Superior temporal gyrus (tissue), 1 donor: ENCODE results near the gene TEX101.
A peak's percentile ranks its signal among the peaks of the same experiment; 100 is the strongest.

ENCODE experiments used
- DNase-seq: peaks from one replicate; pipeline ENCODE4 v3.0.0-alpha.2; 2016; ENCODE audit errors: extremely low spot score

Gene TEX101

DNA sequence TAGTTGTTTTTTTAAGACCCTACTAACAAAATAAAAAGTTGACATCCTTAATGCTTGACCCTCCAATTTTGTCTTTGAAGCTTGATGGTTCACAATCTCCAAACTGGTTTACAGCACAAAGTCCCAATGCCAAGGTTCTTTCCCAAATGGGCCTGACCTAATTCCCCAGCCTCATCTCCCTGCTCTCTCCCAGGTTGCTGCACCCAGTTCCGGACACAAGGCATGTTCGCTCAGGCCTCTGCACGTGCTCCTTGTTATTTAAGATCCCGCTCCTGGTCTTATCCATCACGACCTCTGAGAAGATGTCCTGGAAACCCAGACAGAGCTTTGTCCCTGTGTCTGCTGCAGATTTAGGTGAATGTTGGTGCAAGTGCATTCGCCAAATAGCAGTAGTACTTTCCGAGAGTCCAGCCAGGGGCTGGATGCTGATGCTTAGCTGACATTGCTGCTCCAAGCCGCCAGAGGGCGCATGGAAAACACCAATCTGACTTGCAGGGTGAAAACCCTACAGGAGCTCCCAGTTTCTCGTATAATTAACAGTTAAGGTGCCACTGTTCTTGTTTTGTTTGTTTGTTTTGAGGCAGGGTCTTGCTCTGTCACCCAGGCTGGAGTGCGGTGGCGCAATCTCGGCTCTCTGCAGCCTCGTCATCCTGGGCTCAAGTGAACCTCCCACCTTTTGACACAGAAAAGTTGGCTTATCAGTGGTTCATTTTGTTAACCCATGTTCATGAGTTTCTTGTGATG, 32.2 kb downstream of the TEX101 start:
- peak; percentile 94 for DNase-seq

DNA sequence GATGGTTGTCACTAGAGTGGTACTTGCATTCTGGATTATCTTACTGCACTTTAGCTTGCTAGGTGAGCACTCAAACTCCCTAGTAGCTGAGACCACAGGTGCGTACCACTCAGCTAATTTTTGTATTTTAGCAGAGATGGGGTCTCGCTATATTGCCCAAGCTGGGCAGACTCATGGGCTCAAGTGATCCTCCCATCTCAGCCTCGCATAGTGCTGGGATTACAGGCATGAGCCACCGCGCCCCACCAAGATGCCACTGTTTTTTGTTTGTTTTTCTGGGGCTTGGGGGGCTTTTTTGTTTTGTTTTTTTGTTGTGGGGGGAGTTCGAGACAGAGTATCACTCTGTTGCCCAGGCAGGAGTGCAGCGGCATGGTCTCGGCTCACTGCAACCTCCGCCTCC, 33.0 kb downstream of the TEX101 start:
- DNase-seq: no peak

DNA sequence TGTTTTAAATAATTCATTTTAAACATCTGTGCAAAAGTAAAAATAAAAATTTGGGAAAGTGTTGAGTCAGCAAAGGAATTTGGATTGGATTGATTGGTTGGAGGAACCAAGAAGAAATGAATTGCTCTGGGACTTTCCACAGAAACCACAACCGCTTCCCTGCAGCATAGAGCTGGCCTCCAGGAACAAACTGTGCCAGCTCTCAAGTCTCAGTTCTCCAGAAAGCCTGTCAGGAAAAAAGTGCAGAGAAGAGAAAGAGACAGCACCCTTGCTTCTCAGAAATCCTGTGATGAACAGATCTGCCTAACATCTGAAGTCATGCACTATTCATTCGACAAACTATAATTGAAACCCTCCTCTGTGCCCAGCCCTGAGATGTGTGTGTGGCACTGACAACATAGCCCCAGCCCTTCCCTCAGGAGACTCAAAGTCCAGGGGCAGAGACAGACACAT, 35.9 kb downstream of the TEX101 start:
- no peak for DNase-seq

DNA sequence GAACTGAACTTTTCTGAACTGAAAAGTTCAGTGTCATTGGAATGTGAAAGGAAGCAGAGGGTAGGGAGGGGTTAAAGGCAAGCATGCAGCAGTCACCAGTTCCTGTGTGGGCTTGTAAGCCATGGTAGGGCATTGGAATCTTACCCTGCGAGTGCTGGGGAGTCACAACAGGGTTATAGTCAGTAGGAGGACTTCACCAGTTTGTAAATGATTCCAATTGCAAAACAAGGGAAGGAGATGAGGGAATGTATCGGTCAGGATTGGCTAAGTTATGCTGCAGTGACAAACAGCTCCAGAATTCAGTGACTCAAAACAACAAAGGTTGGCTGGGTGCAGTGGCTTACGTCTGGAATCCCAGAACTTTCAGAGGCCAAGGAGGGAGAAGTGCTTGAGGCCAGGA, 37.9 kb downstream of the TEX101 start:
- no peak for DNase-seq

DNA sequence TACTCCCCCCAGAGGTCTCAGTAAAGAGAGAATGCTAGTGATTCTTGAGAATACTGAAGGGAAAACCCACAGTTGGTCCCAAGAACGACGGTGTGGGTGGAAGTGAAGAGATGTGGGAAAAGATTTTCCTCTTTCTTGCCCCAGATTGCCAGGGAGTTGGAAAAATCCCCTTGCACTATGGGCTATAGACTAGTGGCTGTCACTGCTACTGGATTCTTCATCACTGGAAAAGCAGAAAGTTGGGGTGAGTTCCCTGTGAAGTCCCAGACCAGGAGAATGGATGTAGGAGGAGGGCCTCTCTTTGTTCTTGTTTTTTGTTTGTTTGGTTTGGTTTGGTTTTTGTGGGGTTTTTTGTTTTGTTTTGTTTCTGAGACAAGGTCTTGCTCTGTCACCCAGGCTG, 39.3 kb downstream of the TEX101 start:
- no peak for DNase-seq

DNA sequence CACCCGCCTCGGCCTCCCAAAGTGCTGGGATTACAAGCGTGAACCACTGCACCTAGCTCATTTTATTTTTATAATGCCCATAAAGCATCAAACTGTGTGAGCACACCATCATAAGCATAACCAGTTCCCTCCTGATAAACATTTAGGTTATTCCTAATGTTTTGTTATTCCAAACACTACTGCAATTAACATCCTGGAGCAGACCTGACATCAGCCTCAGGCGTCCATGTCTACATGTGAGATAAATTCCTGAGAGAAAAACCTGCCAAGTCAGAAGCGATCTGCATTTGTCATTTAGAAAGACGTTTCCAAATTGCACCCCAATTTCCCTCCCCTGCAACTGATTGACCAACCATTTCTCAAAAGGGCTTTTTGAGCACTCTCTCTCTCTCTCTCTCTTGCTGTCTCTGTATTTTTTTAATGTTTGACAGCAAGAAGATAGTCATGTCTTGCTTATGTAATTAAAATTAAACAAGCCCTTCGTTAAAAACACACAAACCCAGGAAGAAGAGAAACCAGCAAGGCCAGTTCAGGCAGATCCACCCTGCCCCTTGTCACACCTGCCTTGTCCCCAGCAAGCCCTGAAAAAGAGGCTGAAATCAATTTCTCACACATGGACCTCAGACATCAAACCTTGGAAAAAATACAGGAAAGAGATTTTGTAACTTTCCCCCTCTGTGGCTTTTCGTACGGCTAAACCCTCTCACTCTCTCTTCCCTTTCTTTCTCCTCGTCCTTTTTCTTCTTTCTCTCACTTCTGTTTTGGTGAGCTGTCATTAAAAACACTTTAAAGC, 40.8 kb downstream of the TEX101 start:
- no peak for DNase-seq

DNA sequence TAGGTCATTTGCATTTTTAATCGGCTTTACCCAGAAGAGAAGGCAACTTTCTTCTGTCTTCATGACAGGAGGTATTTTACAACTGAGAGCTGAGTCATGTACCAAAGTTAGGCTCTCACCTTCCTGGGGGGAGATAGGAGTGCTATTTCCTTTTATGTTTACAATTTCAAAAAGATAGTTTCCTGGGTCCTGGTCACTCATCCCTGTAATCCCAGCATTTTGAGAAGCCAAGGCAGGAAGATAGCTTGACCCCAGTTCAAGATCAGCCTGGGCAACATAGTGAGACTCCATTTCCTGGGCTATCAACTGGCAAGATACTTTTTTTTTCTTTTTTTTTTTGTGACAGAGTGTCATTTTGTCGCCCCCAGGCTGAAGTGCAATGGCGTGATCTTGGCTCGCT, 43.1 kb downstream of the TEX101 start:
- DNase-seq: no peak

DNA sequence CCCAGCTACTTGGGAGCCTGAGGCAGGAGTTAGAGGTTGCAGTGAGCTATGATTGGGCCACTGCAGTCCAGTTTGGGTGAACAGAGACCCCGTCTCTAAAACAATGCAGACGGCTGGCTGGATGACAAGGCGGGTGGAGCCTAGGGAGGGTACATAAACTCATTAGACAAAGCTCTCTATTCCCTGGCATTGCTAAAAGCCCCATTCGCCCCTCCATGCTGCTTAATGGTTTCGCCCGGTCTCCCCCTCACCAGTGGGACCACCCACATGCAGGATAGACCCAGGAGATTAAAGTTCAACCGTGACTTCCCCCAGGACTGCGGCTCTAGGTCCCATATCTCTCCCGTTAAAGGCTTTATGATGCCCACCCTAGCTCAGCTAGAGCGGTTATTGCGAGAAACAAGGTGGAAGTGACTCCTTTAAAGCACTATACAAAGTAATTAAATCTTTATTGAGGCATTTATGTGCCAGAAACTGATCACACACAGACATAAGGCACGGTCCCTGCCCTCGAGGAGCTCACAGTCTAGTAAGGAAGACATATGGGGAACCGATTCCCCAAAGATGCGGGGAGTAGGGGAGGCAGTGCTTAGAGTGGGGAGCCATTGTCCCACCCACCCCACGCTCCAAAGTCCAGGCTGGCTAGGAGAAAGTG, 45.8 kb downstream of the TEX101 start:
- no peak for DNase-seq

DNA sequence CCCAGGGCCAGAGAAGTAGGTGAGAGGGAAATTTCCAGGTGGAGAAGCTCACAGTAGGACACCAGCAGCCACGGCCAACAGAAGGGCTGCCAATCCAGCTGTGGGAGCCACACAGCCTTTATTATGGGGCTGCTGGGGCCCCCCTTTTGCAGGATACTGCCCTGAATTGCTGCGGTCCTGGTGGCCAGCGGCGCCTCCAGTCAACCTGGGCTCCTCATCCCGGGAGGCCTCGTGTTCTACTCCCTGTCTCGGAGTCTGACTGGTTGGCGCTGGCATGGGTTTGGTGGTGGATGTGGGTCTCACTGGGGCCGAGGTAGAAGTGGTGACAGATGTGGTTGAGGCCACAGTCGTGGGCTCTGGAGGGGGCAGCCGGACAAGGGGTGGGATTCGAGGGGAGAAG, 46.6 kb downstream of the TEX101 start:
- DNase-seq: no peak

DNA sequence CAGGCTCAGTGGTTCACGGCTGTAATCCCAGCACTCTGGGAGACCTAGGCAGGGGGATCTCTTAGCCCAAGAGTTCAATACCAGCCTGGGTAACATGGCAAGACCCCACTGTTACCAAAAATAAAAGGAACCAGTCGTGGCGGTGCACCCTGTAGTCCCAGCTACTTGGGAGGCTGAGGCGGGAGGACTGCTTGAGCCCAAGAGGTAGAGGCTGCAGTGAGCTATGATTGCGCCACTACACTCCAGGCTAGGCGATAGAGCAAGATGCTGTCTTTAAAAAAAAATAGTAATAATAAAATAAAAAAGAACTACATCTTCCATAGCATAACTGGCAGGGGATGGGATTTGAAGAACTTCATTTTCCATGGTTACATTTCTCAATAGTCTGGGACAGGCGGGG, 47.7 kb downstream of the TEX101 start:
- no peak for DNase-seq

DNA sequence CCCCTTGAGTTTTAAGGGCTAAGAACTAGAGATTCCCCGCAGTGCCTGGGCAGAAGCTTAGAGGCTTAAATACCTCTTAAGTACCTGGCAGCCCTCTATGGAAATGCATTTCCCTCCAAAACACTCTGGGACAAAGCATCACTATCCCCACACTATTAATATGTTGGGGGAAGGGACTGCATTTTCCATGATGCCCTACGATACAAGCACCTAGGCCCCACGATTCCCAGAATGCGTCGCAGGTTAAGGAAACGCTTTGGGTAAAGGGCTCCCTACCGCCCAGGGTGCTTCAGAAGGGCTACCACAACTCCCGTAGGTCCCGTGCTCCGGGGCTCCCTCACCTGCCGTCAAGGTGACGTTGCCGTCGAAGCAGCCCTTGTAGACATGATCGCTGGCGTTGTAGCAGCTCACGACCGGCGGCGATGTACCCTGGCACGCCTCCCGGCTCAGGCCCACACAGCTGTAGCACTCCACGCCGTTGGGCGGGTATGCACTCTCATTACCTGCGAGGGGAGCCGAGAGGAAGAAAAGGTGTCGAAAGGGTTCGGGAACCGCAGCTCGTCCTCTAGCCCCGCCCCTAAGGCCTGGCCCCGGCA, 48.2 kb downstream of the TEX101 start:
- no peak for DNase-seq

DNA sequence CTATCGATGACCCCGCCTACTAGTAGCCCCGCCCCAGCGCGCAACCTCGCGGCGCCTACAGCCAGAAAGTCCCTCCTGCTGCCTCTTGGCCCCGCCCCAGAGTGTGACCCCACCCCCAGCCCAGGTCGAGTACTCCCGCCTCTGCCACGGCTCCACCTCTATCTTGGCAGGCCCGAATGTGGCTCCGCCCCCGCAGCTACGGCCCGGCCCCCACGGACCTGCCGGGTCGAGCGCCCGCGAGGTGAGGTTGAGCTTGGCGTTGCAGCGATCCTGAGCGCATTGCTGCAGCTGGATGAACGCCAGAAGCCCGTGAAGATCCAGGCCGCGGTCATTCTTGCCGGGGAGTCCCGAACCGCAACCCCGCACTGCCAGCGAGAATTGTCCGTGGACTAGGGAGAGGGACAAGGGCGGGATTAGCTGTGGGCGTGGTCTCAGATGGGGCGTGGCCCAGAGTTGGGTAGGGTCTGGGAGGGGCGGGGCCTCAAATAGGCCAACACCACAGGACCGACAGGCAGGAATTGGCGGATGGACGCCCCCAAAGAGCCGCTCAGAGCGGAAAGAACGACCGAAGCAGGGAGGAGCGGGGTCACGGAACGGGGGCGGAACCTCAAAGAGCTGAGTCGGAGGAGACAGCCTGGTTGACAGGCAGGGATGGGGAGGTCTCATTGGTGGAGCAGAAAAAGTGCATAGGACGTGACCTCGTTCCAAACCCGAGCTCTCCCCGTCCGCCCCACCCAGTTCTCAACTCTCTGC, 48.9 kb downstream of the TEX101 start:
- peak; percentile 84 for DNase-seq

DNA sequence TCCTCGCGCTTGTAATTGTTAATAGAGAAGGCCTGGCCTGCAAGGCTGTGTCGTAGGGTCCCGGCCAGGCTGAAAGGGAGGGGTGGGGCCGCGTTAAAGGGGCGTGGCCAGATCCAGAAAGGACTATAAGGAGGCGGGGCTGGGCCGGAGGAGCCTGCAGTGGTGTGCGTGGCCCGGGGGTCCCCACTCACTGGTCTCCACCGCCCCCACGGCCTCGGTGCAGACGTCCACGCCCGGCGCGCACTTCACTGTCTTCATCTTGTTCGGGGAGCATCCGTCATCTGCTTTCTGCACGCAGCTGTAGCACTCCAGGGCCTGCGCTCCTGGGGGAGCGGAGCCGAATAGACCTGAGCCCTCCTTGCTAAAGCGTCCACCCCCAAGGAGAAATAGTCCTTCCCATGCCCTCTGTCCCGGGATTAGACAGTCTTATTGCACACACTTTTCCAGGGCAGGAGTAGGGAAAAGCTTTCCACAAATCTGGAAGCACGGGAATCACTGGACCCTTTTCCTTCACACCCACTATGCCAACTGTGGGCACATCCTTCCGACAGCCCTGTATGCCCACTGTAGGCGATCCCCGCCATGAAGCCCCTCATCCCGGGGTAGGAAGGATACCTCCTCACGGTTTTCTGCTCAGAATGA, 49.6 kb downstream of the TEX101 start:
- no peak for DNase-seq

DNA sequence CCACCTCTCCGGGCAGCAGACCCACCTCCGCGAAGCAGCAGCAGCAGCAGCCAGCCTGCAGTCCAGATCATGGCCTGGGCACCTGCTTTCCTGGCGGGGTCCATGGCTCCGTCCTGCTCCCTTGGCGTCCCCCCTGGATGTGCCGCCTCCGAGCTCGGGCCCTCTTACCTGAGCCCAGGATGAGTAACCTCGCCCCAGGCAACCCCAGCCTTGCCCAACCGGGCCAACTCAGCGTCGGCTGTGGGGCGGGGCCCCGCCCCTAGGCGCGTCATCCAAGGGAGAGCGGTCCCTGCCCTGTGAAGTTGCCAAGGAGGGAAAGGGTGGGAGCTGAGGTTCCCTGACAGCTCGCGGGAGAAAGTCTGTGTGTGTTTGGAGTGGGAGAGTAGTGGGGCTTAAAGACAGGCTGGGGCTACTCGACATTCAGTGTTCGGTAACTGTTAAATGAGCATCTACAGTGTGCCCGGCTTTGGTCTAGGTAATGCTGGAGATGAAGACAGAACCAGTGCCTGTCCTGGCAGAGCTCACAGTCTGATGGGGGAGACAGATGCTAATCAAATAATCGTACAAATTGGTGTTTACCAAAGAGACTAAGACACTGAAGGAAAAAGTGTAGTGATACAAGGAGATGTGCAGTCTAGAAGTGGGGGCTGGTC, 50.9 kb downstream of the TEX101 start, which contains the start of gene LYPD3:
Gene LYPD3, minus strand, starts transcription at position 141 of the 653 bp plus-strand sequence. Its CDS starts 37 bp downstream, at position 104.
- DNase-seq: no peak

DNA sequence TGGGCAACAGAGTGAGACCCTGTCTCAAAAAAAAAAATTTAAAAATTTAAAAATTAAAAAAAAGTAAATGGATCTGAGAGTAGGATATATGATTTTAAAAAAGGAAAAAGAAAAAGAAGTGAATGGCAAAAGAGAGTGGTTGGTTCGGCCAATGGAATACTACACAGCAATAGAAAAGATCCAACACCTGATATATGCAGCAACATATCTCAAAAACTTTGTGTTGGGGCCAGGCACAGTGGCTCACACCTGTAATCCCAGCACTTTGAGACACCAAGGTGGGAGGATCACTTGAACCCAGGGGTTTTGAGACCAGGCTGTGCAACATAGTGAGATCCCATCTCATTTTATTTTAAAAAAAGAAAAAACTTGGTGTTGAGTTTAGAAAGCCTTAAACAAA, 52.1 kb downstream of the TEX101 start:
- no peak for DNase-seq

DNA sequence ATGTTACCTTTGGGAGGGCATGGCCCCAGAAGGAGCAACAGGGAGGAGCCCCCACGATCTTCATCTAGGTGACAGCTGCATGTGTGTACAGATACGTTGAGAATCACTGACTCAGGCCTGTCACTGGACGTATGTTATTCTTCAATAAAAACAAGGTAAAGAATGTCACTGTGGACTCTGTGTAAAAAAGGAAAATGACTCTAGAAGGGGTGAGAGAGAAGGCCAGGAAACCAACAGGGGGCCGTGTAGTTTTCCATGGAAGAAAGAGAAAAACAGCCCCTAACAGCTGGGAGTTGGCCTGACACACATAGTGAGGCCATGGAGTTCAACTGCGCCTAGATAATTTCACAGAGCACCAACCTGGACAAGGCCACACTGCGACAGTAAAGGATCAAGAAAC, 52.6 kb downstream of the TEX101 start:
- DNase-seq: no peak

DNA sequence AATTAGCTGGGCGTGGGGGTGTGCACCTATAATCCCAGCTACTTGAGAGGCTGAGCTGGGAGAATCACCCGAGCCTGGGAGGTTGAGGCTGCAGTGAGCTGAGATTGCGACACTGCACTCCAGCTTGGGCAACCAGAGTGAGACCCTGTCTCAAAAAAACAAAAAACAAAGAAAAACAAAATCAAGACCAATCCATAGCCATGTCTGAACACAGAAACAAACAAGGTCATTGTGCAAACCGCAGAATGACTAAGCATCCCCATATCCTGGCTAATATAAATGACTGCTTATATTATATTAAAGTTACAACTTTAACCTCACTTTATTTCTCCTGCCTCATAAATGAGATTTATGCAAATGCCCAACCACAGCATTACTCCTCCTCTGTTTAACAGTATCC, 53.0 kb downstream of the TEX101 start:
- DNase-seq: no peak
